BLaER1 (cell line): ENCODE results near the gene PRKCA.

Experiments
- H3K27ac ChIP-seq: shearing (Covaris generic); formaldehyde crosslinking; 2 replicates; pipeline ENCODE4 v1.8.1; 2022
- H3K27me3 ChIP-seq: shearing (Covaris generic); formaldehyde crosslinking; 2 replicates; pipeline ENCODE4 v1.8.1; 2022
- H3K36me3 ChIP-seq: shearing (Covaris generic); formaldehyde crosslinking; 2 replicates; pipeline ENCODE4 v1.8.1; 2022
- H3K4me1 ChIP-seq: shearing (Covaris generic); formaldehyde crosslinking; 2 replicates; pipeline ENCODE4 v1.8.1; 2022
- H3K4me2 ChIP-seq: shearing (Covaris generic); formaldehyde crosslinking; 2 replicates; pipeline ENCODE4 v1.8.1; 2022
- H3K4me3 ChIP-seq: shearing (Covaris generic); formaldehyde crosslinking; 2 replicates; pipeline ENCODE4 v1.8.1; 2022
- H3K9ac ChIP-seq: shearing (Covaris generic); formaldehyde crosslinking; 2 replicates; pipeline ENCODE4 v1.8.1; 2022
- H3K9me3 ChIP-seq: shearing (Covaris generic); formaldehyde crosslinking; 2 replicates; pipeline ENCODE4 v1.8.1; 2022
- H4K20me1 ChIP-seq: shearing (Covaris generic); formaldehyde crosslinking; 2 replicates; pipeline ENCODE4 v1.8.1; 2022
- Cebpa-rat ChIP-seq: shearing (Covaris generic); IDR thresholded peaks from 2 replicates; pipeline ENCODE4 v1.8.1; 2022

PRKCA gene

GRCh38 chr17:66739553-66739952 lies 437.1 kb downstream of the PRKCA start:
- TF ChIP-seq Cebpa-rat, result no peak
- Histone ChIP-seq H3K9me3 (no peaks in the 10 kb centered on the region), H3K36me3 (peaks cover 13% of the 10 kb centered on the region; the same call in 1 of the 2 replicates), H3K4me1 (peaks cover 4% of the 10 kb centered on the region), H3K4me2 (no peak overlapping the region), H3K27ac (no peak overlapping the region), H4K20me1 (no peaks in the 10 kb centered on the region), H3K4me3 (no peak overlapping the region), H3K27me3 (no peaks in the 10 kb centered on the region), H3K9ac (no peak overlapping the region)

GRCh38 chr17:66740226-66740625 lies 437.8 kb downstream of the PRKCA start:
- Histone ChIP-seq H3K36me3 (peaks cover 13% of the 10 kb centered on the region; the same call in 1 of the 2 replicates), H3K9me3 (no peaks in the 10 kb centered on the region), H3K9ac (no peak overlapping the region), H3K4me3 (no peak overlapping the region), H3K4me2 (no peak overlapping the region), H3K4me1 (peaks cover 8% of the 10 kb centered on the region), H3K27ac (no peak overlapping the region), H4K20me1 (no peaks in the 10 kb centered on the region), H3K27me3 (no peaks in the 10 kb centered on the region)
- TF ChIP-seq Cebpa-rat, result no peak

- H3K9ac ChIP-seq, result no peak overlapping the region
- peaks cover 9% of the 10 kb centered on the region; the same call in 1 of the 2 replicates for H3K36me3 ChIP-seq
- no peaks in the 10 kb centered on the region for H4K20me1 ChIP-seq
- TF ChIP-seq Cebpa-rat, result no peak
- no peak overlapping the region for H3K4me3 ChIP-seq
- H3K27me3 ChIP-seq, result no peaks in the 10 kb centered on the region
- H3K27ac ChIP-seq, result no peak overlapping the region
- no peaks in the 10 kb centered on the region for H3K9me3 ChIP-seq
- H3K4me1 ChIP-seq, result peaks cover 8% of the 10 kb centered on the region
- no peak overlapping the region for H3K4me2 ChIP-seq
Observed at GRCh38 chr17:66743511-66743910, 441.1 kb downstream of the PRKCA start.

GRCh38 chr17:66746736-66747135 lies 444.3 kb downstream of the PRKCA start:
- Histone ChIP-seq H3K27ac (no peak overlapping the region), H3K9me3 (no peaks in the 10 kb centered on the region), H3K27me3 (no peaks in the 10 kb centered on the region), H3K36me3 (peaks cover 5% of the 10 kb centered on the region; the same call in 1 of the 2 replicates), H3K4me3 (no peak overlapping the region), H3K9ac (no peak overlapping the region), H4K20me1 (no peaks in the 10 kb centered on the region), H3K4me1 (peaks cover 34% of the 10 kb centered on the region), H3K4me2 (no peak overlapping the region)
- no peak for TF ChIP-seq Cebpa-rat

- peaks cover 3% of the 10 kb centered on the region; the same call in 1 of the 2 replicates for H3K36me3 ChIP-seq
- H3K9me3 ChIP-seq, result no peaks in the 10 kb centered on the region
Observed at GRCh38 chr17:66747578-66748275, 445.3 kb downstream of the PRKCA start.

GRCh38 chr17:66748578-66748977 lies 446.2 kb downstream of the PRKCA start:
- H3K9me3 ChIP-seq, result no peaks in the 10 kb centered on the region

More at GRCh38 chr17:66747578-66748275, 445.3 kb downstream of the PRKCA start:
- Histone ChIP-seq H3K4me1 (peaks cover 41% of the 10 kb centered on the region), H3K27ac (no peak overlapping the region), H3K9ac (no peak overlapping the region), H3K4me2 (no peak overlapping the region), H4K20me1 (no peaks in the 10 kb centered on the region), H3K27me3 (no peaks in the 10 kb centered on the region), H3K4me3 (no peak overlapping the region)
- no peak for TF ChIP-seq Cebpa-rat

GRCh38 chr17:66749217-66749832 lies 446.9 kb downstream of the PRKCA start:
- Histone ChIP-seq H3K4me2 (peak overlapping the region; percentile 61), H3K27me3 (no peaks in the 10 kb centered on the region), H3K4me3 (no peak overlapping the region)

More at GRCh38 chr17:66748578-66748977, 446.2 kb downstream of the PRKCA start:
- no peak overlapping the region for H3K4me3 ChIP-seq
- TF ChIP-seq Cebpa-rat, result no peak
- H4K20me1 ChIP-seq, result no peaks in the 10 kb centered on the region
- no peak overlapping the region for H3K9ac ChIP-seq
- H3K36me3 ChIP-seq, result peaks cover 3% of the 10 kb centered on the region; the same call in 1 of the 2 replicates
- no peak overlapping the region for H3K4me2 ChIP-seq
- peaks cover 41% of the 10 kb centered on the region for H3K4me1 ChIP-seq
- no peaks in the 10 kb centered on the region for H3K27me3 ChIP-seq
- H3K27ac ChIP-seq, result no peak overlapping the region

GRCh38 chr17:66750116-66750515 lies 447.7 kb downstream of the PRKCA start:
- Histone ChIP-seq H3K4me3 (no peak overlapping the region), H3K4me2 (peak overlapping the region; percentile 61), H3K36me3 (no peaks in the 10 kb centered on the region), H3K9ac (peak overlapping the region; percentile 40; the same call in 1 of the 2 replicates), H3K4me1 (peaks cover 35% of the 10 kb centered on the region), H3K27ac (no peak overlapping the region), H3K27me3 (no peaks in the 10 kb centered on the region), H4K20me1 (no peaks in the 10 kb centered on the region), H3K9me3 (no peaks in the 10 kb centered on the region)
- TF ChIP-seq Cebpa-rat, result no peak

More at GRCh38 chr17:66749217-66749832, 446.9 kb downstream of the PRKCA start:
- Histone ChIP-seq H3K9ac (no peak overlapping the region), H3K4me1 (peaks cover 39% of the 10 kb centered on the region), H3K36me3 (no peaks in the 10 kb centered on the region), H4K20me1 (no peaks in the 10 kb centered on the region), H3K27ac (0 out of 2 replicates have a peak overlapping the region, but pooled peaks have one; percentile 11), H3K9me3 (no peaks in the 10 kb centered on the region)
- TF ChIP-seq Cebpa-rat, result no peak

GRCh38 chr17:66750781-66751543 lies 448.5 kb downstream of the PRKCA start:
- Histone ChIP-seq H3K9me3 (no peaks in the 10 kb centered on the region), H3K36me3 (no peaks in the 10 kb centered on the region), H3K4me2 (peak overlapping the region; percentile 61), H3K27me3 (no peaks in the 10 kb centered on the region), H3K4me1 (peaks cover 44% of the 10 kb centered on the region), H4K20me1 (no peaks in the 10 kb centered on the region), H3K4me3 (no peak overlapping the region), H3K27ac (no peak overlapping the region), H3K9ac (0 out of 2 replicates have a peak overlapping the region, but pooled peaks have one; percentile 40)
- no peak for TF ChIP-seq Cebpa-rat
